GM18907 (cell line): ENCODE measurements around the gene MACO1.
A peak's percentile ranks its signal among the peaks of the same experiment; 100 is the strongest.
"Not testable (repeated sequence)": the region's sequence is repeated elsewhere in the genome, so short reads cannot be mapped to it uniquely, and the experiment has no call there.

ENCODE experiments used
- ATAC-seq: cut with Tn5 transposase; IDR thresholded peaks from one replicate; pipeline ENCODE4 v1.9.1; 2021; ENCODE audit warnings: mild to moderate bottlenecking, moderate library complexity; ENCODE audit not compliant: unreplicated experiment

The MACO1 gene

DNA sequence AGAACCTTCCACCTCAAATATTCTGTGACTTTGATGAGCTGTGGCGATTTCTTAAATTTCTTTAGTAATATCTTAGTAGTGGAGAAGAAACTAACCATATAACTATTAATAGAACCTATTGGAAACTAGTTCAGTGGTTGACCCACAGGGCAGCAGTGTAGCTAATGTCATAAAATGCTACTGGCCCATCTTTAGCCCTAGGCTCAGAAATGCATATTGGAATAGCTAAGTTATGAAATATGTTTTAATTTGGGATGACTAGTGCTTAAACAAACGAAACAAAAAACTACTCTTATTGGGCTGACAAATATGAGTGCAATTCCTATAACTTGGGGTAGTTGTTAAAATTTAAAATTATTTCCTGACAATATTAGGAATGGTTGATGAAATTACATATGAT is 20.2 kb downstream of the MACO1 start:
- ATAC-seq = no peak

DNA sequence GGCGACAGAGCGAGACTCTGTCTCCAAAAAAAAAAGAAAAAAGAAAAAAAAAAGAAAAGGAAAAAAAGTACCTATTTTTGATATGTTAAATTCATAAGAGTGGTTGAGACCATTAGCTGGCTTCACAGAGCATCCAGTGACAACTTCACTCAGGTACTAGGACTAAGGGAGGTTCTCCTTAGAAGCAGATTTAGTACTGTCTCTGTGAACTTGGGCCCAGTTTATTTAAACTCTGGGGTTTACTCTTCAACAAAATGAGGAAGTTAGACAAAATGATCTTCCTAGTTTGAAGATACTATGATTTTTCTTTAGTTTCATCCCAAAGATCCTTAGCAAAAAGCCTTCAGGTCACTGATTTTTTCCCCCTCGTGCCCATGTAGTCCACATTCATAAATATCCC is 21.2 kb downstream of the MACO1 start:
- ATAC-seq = no peak

- ATAC-seq = no peak
Observed at GRCh38 chr1:25456502-25456901, 25.8 kb downstream of the MACO1 start.

DNA sequence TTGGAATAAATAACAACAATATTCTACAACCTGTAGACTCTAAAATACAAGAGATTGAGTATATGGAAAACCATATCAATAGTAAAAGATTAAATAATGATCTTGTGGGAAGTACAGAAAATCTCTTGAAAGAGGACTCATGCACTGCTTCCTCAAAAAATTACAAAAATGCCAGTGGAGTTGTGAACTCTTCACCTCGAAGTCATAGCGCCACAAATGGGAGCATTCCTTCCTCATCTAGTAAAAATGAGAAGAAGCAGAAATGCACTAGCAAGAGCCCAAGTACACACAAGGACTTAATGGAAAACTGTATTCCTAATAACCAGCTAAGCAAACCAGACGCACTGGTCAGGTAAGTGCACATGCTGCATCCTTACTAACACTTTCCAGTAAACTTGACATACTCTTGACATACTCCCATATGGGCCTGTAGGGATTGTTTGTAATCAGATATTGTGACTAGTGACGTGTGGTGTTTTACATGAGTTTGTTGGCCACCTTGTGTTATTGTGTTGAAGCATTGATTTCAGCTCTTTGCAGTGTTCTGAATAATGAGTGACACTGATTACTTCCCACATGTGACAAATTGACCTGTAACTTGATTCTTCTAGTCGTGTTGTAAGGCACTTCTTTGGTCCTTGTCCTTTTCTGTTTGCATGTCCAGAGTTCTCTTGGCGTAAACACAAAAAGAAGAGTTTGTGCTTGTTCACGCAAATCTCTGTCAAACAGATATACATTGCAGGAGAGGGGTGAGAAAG is 28.0 kb downstream of the MACO1 start:
- no peak for ATAC-seq

DNA sequence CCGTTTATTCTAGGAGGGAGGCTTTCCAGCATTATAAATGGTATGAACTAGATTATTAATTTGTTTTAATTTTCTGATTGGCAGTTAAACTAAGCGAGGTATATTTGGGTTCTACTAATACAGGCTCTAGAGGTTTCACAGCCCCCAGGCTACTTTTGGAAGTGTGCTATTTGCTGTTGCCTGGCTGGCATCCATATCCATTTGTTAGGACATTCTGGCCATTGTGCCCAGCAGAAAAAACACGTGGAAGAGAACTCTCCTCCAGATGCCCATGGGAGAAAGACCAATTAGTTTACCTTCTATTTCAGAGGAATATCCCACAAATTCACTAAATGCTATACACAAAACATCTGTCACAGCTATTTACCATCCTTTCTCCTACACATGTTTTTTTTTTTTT is 29.3 kb downstream of the MACO1 start:
- ATAC-seq = no peak

GRCh38 chr1:25460816-25461215 is 30.1 kb downstream of the MACO1 start:
- not testable (repeated sequence) for ATAC-seq

GRCh38 chr1:25461849-25462248 is 31.2 kb downstream of the MACO1 start:
- no peak for ATAC-seq

GRCh38 chr1:25462732-25463131 is 32.0 kb downstream of the MACO1 start:
- no peak for ATAC-seq

GRCh38 chr1:25467193-25467592 is 36.5 kb downstream of the MACO1 start:
- ATAC-seq = no peak

DNA sequence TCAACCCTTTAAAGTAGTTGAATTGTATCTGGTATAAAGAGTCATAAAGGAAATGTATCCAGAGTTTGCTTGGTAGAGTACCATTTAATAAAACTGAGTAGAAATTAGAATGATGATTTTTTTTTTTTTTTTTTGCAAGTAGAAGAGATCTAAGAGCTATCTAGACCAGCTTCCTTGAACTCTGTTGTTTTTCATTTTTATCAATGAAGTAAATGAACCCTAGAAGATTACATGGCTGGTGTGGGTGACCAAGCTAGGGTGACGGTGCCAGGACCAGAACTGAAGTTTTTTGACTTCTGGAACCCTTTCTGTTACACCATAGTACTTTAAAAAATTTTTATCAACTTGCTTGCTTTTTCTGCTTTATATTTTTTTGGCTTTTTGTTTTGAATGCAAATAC is 36.9 kb downstream of the MACO1 start:
- no peak for ATAC-seq

GRCh38 chr1:25468033-25468432 is 37.3 kb downstream of the MACO1 start:
- ATAC-seq = no peak

- ATAC-seq = no peak
Observed at GRCh38 chr1:25469177-25469576, 38.5 kb downstream of the MACO1 start.

- no peak for ATAC-seq
Observed at GRCh38 chr1:25472471-25472870, 41.8 kb downstream of the MACO1 start.

DNA sequence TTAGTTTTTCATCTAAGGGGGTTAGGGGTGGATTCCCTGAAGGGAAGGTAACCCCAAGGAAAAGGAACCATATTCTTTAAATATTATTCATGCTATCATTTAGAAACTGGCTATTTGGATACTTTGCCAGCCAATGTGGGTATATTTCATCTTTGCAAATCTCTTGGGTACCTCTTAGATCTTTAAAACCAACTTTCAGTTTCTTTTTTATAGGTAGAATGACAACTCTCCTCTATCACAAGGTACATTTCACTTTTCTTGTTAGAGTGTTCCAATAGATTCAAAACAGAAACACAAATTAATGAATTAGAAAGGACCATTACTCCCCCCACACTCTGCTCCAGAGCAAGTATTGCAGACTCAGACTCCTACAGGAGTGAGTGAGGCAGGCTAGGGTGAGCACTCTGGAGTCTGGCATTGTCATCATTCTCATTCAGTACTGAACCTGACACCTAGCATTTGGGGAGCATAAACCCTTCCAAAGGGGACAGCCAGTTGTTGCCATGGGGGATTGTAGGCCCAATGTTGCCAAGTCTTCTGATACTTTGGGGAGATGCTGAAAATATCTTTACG is 43.0 kb downstream of the MACO1 start:
- ATAC-seq = no peak

DNA sequence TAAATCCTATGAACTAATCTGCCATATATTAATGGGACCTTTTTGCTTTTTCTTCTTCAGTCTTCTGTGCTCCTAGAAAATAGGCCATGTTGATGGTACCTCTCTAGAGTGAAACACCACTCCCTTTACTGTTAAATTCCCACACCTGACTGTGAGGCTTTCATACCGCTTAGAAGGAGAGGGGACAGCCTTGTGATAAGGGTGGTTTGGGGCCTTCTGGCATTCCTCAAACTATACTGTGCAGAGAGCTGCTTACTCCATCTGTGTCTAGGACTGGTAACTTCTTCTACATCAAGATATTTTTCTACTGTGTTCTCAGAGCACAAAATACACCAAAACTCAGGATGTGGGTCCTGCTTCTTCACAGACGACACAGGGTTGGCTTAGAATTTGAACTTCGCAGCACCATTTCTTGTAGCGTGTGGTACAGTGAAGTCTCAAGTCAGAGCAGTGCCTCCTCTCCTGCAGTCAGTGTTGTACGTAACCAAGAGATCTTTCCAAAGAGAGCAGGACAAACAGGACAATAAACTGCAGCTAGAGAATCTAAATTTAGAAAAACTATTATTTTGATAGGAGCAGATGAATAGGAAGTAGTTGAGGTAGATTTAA is 43.8 kb downstream of the MACO1 start:
- no peak for ATAC-seq

DNA sequence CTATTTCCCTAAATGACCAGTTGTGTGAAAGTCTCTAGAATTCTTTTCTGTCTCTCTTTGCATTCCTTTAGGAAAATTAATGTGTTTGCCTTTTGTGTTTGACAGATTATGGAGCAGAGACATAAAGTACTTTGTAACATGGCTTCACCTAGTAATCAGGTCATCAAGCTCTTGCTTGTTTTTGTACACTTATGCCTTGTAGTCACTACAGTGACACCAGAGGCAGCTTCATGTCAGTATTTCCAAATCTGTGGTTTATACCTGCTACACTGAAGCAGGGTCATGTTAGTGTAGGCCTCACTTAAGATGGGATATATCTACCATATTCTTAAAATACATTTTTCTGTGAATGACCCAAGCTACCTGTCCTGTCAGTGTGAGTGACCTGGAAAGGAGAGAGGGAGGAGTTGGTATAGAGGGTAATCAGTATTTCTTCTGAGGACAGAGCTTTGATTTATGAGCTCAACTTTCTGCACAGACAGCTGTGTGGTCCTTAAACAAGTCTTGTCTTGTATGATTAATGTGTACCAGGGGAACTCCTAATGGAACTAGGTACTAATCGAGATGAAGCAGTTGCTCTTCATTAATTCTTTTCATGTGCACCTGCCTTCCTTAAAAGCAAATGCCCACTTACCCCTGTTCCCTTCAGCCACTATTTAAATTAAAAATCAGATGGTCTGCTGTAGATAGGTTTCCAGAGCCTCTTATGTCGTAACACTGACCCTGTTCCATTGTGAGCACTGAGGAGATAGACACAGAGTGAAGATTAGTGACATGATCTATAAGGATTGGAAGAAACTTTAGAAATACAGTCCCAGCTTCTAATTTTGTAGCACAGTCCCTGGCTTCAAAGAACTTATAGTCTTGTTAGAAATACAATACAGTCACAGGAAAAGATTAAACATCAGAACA is 45.7 kb downstream of the MACO1 start:
- no peak for ATAC-seq

DNA sequence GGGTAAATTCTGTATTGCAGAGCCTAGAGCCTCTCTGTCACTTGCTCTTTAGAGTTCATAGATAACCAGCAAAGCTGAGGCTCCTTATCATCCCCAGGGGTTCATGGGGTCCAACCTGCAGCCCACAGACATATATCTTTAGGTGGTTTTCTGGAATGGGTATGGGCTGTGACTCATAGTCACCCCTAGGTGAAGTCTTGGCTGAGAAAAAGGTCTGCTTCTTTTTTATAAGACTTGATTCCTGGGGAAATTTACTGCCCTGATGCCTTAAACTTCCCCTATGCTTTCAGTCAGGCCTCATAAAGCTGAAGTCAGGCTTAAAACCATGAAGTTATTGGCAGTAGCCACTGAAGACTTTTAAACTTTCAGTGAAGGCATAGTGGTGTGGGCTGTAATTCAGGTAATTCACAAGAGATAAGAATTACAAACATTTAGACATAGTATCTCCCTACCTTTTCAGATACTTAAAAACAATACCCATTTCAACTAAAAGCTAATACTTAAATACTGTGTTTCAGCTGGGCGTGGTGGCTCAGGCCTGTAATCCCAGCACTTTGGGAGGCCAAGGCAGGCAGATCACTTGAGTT is 46.8 kb downstream of the MACO1 start:
- peak; percentile 44 for ATAC-seq

DNA sequence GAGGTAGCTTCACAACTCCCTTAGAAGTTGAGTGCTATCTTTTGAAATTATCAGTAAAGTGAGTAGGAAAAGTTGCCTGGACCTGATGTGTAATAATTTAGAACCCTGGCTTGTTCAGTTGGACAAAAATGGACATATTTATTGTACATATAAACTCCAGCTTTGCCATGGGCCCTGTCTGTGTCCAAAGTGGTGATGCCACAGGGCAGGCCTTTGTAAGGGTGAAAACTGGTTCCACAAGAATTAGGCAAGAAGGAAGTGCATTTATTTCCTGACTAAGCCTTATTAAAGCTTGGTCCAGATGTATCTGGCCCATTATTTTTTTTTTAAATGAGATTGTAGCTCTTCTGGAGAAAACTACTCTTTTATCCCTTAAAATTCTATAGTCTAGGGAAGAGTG is 47.9 kb downstream of the MACO1 start:
- ATAC-seq = no peak

DNA sequence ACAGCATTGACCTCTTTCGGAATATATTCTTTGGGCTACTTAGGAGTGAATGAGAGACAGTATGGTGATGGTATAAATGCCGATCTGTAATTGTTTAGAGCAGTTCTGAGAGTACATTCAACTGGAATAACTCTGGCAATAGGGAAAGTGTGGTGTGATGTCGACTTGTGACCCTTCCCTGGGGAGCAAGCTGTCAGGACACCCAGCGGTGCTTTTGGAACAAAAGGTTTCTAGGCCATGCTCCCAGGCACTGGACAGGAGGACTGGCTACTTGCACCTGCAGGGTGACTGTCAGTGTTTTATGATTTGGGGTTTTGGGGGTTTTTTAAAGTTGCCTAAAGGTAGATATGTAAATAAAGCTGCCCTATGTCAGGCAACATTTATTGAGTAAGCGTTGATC is 50.9 kb downstream of the MACO1 start:
- ATAC-seq = no peak

DNA sequence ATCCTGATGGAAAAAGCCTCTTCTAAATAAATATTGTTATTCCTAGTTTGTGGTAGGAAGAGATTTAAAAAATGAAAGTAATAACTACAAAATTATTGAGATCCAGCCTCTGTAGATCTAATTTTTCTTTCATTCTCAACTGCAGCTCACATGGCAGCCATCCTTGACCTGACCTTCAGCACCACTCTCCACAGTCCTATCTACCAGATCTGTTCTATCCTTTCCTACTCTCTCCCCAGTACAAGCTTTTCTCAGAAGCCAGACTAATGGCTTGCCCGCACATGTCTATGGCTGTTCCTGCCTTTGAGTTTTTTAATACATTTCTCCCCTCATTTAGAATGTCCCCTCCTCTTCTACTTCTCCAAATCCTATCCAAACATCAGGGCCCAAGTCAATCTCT is 51.5 kb downstream of the MACO1 start:
- no peak for ATAC-seq

GRCh38 chr1:25484096-25484495 is 53.4 kb downstream of the MACO1 start:
- no peak for ATAC-seq
